Fibroblast of villous mesenchyme (primary cell): ENCODE data around the gene ZNF70. TPM values are rescaled to one million over a fixed set of nuclear protein-coding genes. Genes with fewer than 3 reads are reported as not detected.

Experiments used
- DNase-seq: peaks from one replicate; pipeline ENCODE4 v3.0.0-alpha.2; 2010; ENCODE audit warnings: low read depth
- H3K4me3 ChIP-seq: 2 replicates; pipeline ENCODE4 v1.5.1; 2011; ENCODE audit warnings: low read depth, mild to moderate bottlenecking, low read length
- total RNA-seq: library from RNA; depleted of rRNA; stranded (reverse); fragments of >200 nt; gene quantifications from 2 replicates; pipeline ENCODE4 v1.2.3, GENCODE V29; 2012
- TF ChIP-seq, protein P1 (sequence below): IDR thresholded peaks from 2 replicates; pipeline ENCODE4 v1.5.1; 2012; ENCODE audit warnings: low read depth, mild to moderate bottlenecking, low read length; ENCODE audit not compliant: insufficient read depth

Gene ZNF70
- total RNA-seq, 1 donor = 7.8 TPM

DNA sequence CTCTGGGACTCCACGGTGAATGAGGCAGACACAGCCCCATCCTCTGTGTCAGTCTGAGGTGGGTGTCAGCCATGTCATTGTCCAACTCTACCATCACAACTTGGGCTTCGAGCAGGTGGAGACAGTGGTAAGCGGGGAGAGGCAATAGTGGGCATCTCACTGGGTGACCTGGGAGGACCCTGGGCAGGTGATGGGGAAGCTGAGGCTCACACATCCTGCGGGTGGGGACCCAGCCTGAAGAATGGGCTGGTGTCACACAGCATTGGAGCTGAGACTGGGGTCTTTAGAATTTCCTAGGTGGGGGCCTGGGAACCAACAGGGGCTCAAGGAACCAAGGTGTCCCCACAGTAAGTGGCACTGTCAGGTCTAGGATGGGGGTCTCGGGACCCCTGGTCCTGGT, 28.8 kb upstream of the ZNF70 start:
- no peak for DNase-seq
- TF ChIP-seq, protein P1, sequence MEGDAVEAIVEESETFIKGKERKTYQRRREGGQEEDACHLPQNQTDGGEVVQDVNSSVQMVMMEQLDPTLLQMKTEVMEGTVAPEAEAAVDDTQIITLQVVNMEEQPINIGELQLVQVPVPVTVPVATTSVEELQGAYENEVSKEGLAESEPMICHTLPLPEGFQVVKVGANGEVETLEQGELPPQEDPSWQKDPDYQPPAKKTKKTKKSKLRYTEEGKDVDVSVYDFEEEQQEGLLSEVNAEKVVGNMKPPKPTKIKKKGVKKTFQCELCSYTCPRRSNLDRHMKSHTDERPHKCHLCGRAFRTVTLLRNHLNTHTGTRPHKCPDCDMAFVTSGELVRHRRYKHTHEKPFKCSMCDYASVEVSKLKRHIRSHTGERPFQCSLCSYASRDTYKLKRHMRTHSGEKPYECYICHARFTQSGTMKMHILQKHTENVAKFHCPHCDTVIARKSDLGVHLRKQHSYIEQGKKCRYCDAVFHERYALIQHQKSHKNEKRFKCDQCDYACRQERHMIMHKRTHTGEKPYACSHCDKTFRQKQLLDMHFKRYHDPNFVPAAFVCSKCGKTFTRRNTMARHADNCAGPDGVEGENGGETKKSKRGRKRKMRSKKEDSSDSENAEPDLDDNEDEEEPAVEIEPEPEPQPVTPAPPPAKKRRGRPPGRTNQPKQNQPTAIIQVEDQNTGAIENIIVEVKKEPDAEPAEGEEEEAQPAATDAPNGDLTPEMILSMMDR = no peak
- no peak overlapping the region for H3K4me3 ChIP-seq

DNA sequence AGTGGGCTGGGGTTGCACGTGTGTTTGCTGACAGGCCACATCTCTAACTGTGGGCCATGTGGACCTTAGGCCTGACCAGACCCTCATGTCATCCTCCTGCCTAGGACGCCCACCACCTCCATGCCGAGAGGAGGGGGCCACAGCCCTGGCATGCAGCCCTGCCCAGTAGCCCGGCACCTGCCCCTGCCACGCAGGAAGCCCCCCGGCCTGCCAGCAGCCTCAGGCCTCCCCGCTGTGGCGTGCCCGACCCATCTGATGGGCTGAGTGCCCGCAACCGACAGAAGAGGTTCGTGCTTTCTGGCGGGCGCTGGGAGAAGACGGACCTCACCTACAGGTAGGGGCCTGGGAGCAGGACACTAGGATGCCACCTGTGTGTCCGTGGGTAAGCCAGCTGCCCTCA, 28.2 kb upstream of the ZNF70 start:
- no peak for DNase-seq
- TF ChIP-seq, protein P1 = no peak
- no peak overlapping the region for H3K4me3 ChIP-seq

DNA sequence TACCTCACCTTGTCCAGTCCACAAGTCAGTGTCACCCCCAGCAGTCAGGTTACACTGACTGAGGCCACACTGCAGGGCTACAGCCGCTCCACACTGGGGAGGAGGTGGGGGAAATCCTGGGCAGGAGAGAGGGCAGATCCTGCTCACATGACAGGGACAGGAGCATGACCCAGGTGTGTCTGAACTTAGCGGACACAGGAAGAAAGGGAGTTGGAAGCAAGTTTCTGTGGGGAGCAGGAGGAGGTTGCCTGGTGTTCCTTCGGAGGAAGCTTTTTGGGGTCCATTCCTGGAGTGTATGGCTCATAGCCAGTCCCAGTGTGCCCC, 27.6 kb upstream of the ZNF70 start:
- H3K4me3 ChIP-seq = no peak overlapping the region
- DNase-seq = no peak
- TF ChIP-seq, protein P1 = no peak

DNA sequence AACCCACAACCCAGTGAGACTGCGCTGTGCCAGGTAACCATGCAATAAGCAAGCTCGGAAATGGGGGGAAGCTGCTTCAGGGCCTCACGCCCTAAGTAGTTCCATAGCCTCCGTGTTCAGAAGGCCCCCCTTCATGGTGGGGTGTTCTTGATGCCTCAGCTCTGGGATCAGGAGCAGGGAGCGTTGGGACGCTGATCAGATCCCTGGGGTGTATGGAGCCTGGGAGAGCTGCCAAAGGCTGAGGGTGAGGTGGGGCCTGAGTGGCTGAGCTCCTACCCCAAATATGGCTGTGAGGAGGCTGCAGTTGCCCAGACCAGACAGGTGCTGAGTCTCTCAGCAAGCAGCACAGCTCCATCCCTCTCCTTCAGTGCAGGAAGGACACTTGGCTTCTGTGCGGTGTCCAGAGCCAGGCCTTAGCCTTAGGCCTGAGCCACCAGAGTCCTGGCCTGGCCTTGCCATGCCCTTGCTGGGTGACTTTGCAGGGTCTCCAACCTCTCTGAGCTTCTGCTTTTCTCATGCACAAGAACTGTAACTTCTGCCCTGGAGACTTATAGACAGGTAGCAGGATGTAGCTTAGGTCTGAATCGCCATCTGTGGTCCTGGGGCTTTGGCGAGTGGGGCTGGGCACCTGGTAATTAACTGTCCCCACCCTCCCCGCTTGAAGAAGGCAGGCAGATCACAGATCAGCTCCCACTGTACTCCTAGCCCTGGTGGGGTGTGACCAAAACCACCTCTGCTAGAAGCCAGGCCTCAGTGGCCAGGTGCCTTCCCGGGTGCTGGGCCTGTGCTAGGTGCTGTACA, 27.1 kb upstream of the ZNF70 start:
- H3K4me3 ChIP-seq = no peak overlapping the region
- TF ChIP-seq, protein P1 = no peak
- no peak for DNase-seq

DNA sequence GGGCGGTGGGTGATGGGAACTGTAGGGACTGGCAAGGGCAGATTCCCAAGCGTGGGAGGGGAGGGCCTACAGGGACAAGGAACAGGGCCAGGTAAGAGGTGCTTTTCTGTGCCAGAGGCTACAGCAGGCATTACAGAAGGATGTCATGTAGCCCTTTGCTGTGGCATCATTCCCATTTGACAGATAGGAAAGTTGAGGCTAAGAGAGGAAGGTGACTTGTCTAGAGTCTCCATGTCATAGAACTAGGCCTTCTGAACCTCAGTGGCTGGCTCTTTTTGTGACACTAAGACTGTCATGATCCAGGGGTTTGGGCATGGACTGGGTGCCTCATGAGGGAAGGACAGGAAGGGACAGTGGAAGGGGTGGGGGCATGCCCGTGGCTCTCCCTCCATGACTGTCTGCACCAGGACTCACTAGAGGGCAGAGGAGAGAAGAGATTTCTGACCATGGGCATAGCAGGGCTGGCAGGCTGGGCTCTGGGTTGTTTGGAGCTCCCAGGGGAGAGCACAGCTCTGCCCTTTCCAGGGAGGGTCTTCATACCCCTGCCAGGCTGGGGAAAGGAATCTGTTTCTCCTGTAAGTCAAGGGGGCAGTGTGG, 25.0 kb upstream of the ZNF70 start:
- H3K4me3 ChIP-seq = no peak overlapping the region
- DNase-seq = no peak
- TF ChIP-seq, protein P1 = no peak

DNA sequence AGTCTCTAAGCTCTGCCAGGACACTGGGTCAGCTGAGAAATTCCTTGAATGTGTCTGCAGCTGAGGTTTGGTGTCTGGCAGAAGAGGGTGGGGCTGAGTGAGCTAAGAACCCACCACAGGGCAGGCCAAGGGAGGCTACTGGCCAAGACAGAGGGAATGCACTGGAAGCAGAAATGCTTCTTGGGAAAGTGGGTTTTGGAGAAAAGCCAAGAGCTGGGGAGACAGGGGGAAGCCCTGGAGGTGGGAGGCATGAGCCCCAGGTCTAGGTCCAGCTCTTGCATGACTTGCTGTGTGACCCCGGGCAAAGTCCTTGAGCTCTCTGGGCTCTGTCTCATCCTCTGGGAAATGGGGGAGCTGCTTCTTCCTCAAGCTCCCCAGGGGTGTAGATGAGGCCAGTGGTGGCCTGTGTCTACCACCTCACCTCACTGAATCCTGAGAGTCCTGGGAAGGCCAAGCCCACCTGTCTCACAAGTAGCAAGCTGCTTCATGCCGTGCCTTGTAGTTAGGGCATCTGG, 24.1 kb upstream of the ZNF70 start:
- no peak overlapping the region for H3K4me3 ChIP-seq
- DNase-seq = peak; percentile 86
- TF ChIP-seq, protein P1 = no peak
